Measurements from ENCODE around the gene TRIM16.

GRCh38 chr17:15662681-15663080 is 21.4 kb downstream of the TRIM16 start:
- TF ChIP-seq, protein P1, sequence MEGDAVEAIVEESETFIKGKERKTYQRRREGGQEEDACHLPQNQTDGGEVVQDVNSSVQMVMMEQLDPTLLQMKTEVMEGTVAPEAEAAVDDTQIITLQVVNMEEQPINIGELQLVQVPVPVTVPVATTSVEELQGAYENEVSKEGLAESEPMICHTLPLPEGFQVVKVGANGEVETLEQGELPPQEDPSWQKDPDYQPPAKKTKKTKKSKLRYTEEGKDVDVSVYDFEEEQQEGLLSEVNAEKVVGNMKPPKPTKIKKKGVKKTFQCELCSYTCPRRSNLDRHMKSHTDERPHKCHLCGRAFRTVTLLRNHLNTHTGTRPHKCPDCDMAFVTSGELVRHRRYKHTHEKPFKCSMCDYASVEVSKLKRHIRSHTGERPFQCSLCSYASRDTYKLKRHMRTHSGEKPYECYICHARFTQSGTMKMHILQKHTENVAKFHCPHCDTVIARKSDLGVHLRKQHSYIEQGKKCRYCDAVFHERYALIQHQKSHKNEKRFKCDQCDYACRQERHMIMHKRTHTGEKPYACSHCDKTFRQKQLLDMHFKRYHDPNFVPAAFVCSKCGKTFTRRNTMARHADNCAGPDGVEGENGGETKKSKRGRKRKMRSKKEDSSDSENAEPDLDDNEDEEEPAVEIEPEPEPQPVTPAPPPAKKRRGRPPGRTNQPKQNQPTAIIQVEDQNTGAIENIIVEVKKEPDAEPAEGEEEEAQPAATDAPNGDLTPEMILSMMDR (IDR thresholded peaks at IDR 0.05; ENCODE audit: low read length) = no peak
- TF ChIP-seq EZH2 (IDR thresholded peaks at IDR 0.05; ENCODE audit: borderline replicate concordance, low read length) = no peak

All from OCI-LY1 (cell line).